Measurements from ENCODE around the gene DCLK1. TPM values are rescaled to one million over a fixed set of nuclear protein-coding genes. Genes with fewer than 3 reads are reported as not detected.
"Not testable (repeated sequence)": the region's sequence is repeated elsewhere in the genome, so short reads cannot be mapped to it uniquely, and the experiment has no call there.

The DCLK1 gene
- total and polyA plus RNA-seq, 10 of the 15 experiments (the other 5 are each of a cell fraction or from before 2014, with no cell fraction given) = not detected

DNA sequence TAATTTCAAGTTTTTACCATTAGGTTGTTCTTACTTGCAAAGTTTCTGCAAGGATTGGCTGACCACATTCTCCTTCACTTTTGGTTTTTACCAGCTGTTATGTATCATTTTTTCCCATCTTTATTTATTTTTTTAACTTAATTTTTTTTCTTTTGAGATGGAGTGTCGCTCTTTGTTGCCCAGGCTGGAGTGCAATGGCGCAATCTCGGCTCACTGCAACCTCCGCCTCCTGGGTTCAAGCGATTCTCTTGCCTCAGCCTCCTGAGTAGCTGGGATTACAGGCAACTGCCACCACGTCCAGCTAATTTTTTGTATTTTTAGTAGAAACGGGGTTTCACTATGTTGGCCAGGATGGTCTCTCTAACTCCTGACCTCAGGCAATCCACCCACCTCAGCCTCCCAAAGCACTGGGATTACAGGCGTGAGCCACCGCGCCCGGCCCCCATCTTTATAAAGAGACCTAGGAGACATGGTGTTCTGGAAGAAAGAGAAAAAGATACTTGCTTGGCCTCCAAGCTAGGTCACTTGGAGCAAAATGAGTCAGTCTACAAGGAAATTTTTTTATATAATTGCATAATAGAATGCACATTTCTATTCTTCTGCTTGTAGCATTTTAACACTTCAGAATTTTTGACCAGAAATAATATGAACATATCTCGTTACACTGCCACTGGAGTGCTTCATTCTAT, 60.5 kb downstream of the DCLK1 start:
- RAD21 ChIA-PET (ENCODE audit: unreplicated experiment); H2AFZ ChIP-seq (ENCODE audit: control insufficient read depth, low read depth, low read length); CTCF ChIA-PET; H3K4me1 ChIP-seq (ENCODE audit: control insufficient read depth, insufficient read depth, low read length); BruUV-seq (replicated peaks); DNase-seq (ENCODE audit: low read depth, low spot score); FAIRE-seq; H3K9ac ChIP-seq (ENCODE audit: control insufficient read depth, insufficient read depth, low read length); in situ Hi-C loops (cut with MboI); H3K9me3 ChIP-seq (replicated peaks; ENCODE audit: control insufficient read depth, insufficient read depth, low read length); H3K79me2 ChIP-seq (ENCODE audit: control insufficient read depth, insufficient read depth, low read length); SMC1A ChIA-PET (ENCODE audit: uncharacterized antibody, unreplicated experiment); H3K4me2 ChIP-seq (ENCODE audit: control insufficient read depth, insufficient read depth); H4K20me1 ChIP-seq (ENCODE audit: control insufficient read depth, insufficient read depth); intact Hi-C loops (cut with micrococcal nuclease; ENCODE audit: unreplicated experiment); H3K27ac ChIP-seq (ENCODE audit: control insufficient read depth, insufficient read depth); ATAC-seq; H3K27me3 ChIP-seq (replicated peaks in 1 of 2; ENCODE audit: control insufficient read depth in 2 of 2, insufficient read depth in 2 of 2, low read length in 1 of 2); H3K4me3 ChIP-seq; POLR2A ChIA-PET; H3K36me3 ChIP-seq (ENCODE audit: control insufficient read depth in 2 of 2, insufficient read depth in 2 of 2, low read length in 1 of 2): not testable (repeated sequence)
- 42% methylated on average over 12 of the region's 12 CpGs for WGBS (ENCODE audit: insufficient coverage, insufficient replicate concordance, low lambda C conversion rate, missing lambda C conversion rate)

DNA sequence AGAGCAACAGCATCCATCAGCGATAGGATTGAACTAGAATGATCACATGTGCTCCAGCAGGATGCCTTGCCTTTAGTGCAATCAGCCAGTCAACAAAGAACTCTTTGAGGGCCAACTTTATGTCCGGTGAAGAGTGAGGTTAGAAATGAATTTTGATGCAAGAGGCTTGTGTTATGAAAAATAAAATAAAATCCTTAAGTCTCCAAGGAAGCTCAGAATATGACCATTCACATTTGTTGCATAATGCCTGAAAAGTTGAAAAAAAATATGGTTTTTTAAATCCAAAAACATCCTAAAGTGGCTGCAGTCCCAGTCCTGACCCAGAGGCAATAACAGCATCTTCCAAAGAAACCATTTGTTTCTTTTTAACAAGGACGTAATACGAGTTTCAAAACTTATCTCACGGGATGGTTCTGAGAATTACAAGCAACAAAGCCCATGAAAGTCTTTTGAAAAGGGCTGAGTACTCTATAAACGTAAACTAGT, 61.3 kb downstream of the DCLK1 start:
- H3K36me3 ChIP-seq (ENCODE audit: control insufficient read depth in 2 of 2, insufficient read depth in 2 of 2, low read length in 1 of 2) = no peaks in the 10 kb centered on the region
- H3K9me3 ChIP-seq (replicated peaks; ENCODE audit: control insufficient read depth, insufficient read depth, low read length) = no peaks in the 10 kb centered on the region
- H3K4me2 ChIP-seq (ENCODE audit: control insufficient read depth, insufficient read depth) = no peak overlapping the region
- no peaks in the 10 kb centered on the region for H4K20me1 ChIP-seq (ENCODE audit: control insufficient read depth, insufficient read depth)
- H3K9ac ChIP-seq (ENCODE audit: control insufficient read depth, insufficient read depth, low read length) = no peak overlapping the region
- H3K4me1 ChIP-seq (ENCODE audit: control insufficient read depth, insufficient read depth, low read length) = no peaks in the 10 kb centered on the region
- no peak for DNase-seq (ENCODE audit: low read depth, low spot score)
- no peak overlapping the region for H3K27ac ChIP-seq (ENCODE audit: control insufficient read depth, insufficient read depth)
- ChIA-PET RAD21 (ENCODE audit: unreplicated experiment) (no interaction called here), SMC1A (ENCODE audit: uncharacterized antibody, unreplicated experiment) (no interaction called here), CTCF (no interaction called here), POLR2A (no interaction called here)
- no peak overlapping the region for H3K4me3 ChIP-seq
- no peaks in the 10 kb centered on the region for H3K79me2 ChIP-seq (ENCODE audit: control insufficient read depth, insufficient read depth, low read length)
- no peaks in the 10 kb centered on the region for H3K27me3 ChIP-seq (replicated peaks in 1 of 2; ENCODE audit: control insufficient read depth in 2 of 2, insufficient read depth in 2 of 2, low read length in 1 of 2)
- in situ Hi-C loops (cut with MboI) = no loop called here
- WGBS (ENCODE audit: insufficient coverage, insufficient replicate concordance, low lambda C conversion rate, missing lambda C conversion rate) = 30% methylated on average over 6 of the region's 6 CpGs
- no TSS peak for BruUV-seq (replicated peaks)
- no peak for FAIRE-seq
- no peak overlapping the region for H2AFZ ChIP-seq (ENCODE audit: control insufficient read depth, low read depth, low read length)
- TF ChIP-seq ETV6 (conservative IDR thresholded peaks at IDR 0.05 in 1 of 2, IDR thresholded peaks at IDR 0.05 in 1 of 2; ENCODE audit: borderline replicate concordance in 1 of 2, low read depth in 1 of 2) (no peak), ATF3 (IDR thresholded peaks at IDR 0.05; ENCODE audit: borderline replicate concordance, extremely low read depth, low read depth, low read length) (no peak)
- no peak for ATAC-seq
- intact Hi-C loops (cut with micrococcal nuclease; ENCODE audit: unreplicated experiment) = no loop called here
